GM18951 (cell line): ENCODE results near the gene NCR2.

Source experiments
- POLR2A ChIP-seq: IDR thresholded peaks from 4 replicates; pipeline ENCODE4 v1.6.1; 2011; ENCODE audit warnings: mild to moderate bottlenecking; ENCODE audit not compliant: insufficient read length, insufficient read depth; ENCODE audit errors: extremely low read depth
- in situ Hi-C: fragments of 300-500 bp; cut with MboI; formaldehyde crosslinking; loops from one replicate; pipeline ENCODE4 v1.12.0; 2022; ENCODE audit warnings: low sequenced_read_pairs, mixed read lengths, inconsistent platforms; ENCODE audit not compliant: unreplicated experiment

The NCR2 gene

GRCh38 chr6:41374618-41375590 is 39.5 kb downstream of the NCR2 start:
- in situ Hi-C loops: no loop called here
- TF ChIP-seq POLR2A: no peak

GRCh38 chr6:41375598-41376151 is 40.3 kb downstream of the NCR2 start:
- in situ Hi-C loops: no loop called here

GRCh38 chr6:41376176-41376575 is 40.8 kb downstream of the NCR2 start:
- in situ Hi-C loops: no loop called here
- TF ChIP-seq POLR2A: no peak

More at GRCh38 chr6:41375598-41376151, 40.3 kb downstream of the NCR2 start:
- no peak for TF ChIP-seq POLR2A

GRCh38 chr6:41377071-41377470 is 41.7 kb downstream of the NCR2 start:
- no peak for TF ChIP-seq POLR2A
- in situ Hi-C loops: no loop called here

- TF ChIP-seq POLR2A: no peak
- in situ Hi-C loops: no loop called here
These were observed 43.9 kb downstream of the NCR2 start for GRCh38 chr6:41379306-41379705.

- TF ChIP-seq POLR2A: no peak
- in situ Hi-C loops: no loop called here
These were observed 51.2 kb downstream of the NCR2 start for GRCh38 chr6:41386594-41386993.

- in situ Hi-C loops: no loop called here
- TF ChIP-seq POLR2A: no peak
These were observed 56.8 kb downstream of the NCR2 start for GRCh38 chr6:41392246-41392645.

GRCh38 chr6:41396335-41396734 is 60.9 kb downstream of the NCR2 start:
- in situ Hi-C loops: no loop called here
- TF ChIP-seq POLR2A: no peak

- TF ChIP-seq POLR2A: no peak
- in situ Hi-C loops: no loop called here
These were observed 64.0 kb downstream of the NCR2 start for GRCh38 chr6:41399424-41399823.
